ENCODE results near the gene KIF25.
A peak's percentile ranks its signal among the peaks of the same experiment; 100 is the strongest.

KIF25 gene

GRCh38 chr6:168049277-168049676 lies 51.8 kb downstream of the KIF25 start:
- H3K18ac ChIP-seq (ENCODE audit: low read length) = no peak overlapping the region
- no peaks in the 10 kb centered on the region for H3K4me1 ChIP-seq (ENCODE audit: control insufficient read depth, low read depth, low read length)
- H3K23ac ChIP-seq (ENCODE audit: low read length) = no peak overlapping the region
- no CpG with 5 or more reads among the region's 20 CpGs for WGBS (ENCODE audit: extremely low coverage, insufficient coverage, low lambda C conversion rate)
- H3K56ac ChIP-seq (ENCODE audit: low read length) = peak overlapping the region; percentile 3
- no peak overlapping the region for H3K27ac ChIP-seq (ENCODE audit: low read depth, low read length)
- no peak for DNase-seq
- no peak overlapping the region for H2BK15ac ChIP-seq (replicated peaks; ENCODE audit: low read depth)
- no peak overlapping the region for H2AK5ac ChIP-seq (ENCODE audit: low read length)
- H3K9ac ChIP-seq (ENCODE audit: low read length) = no peak overlapping the region
- H3K27me3 ChIP-seq (ENCODE audit: insufficient read depth, low read length, poor library complexity) = no peaks in the 10 kb centered on the region
- no peak overlapping the region for H4K5ac ChIP-seq (ENCODE audit: low read length)
- H2BK5ac ChIP-seq (ENCODE audit: low read length) = no peak overlapping the region
- H3K4me2 ChIP-seq (ENCODE audit: low read length) = no peak overlapping the region
- no peaks in the 10 kb centered on the region for H3K36me3 ChIP-seq (ENCODE audit: control insufficient read depth, insufficient read depth, low read length)
- no peak overlapping the region for H2BK120ac ChIP-seq (ENCODE audit: low read depth, low read length)
- no peak overlapping the region for H3K4ac ChIP-seq (ENCODE audit: low read depth, low read length)
- no peak overlapping the region for H4K8ac ChIP-seq (ENCODE audit: low read depth, low read length)
- no peak overlapping the region for H3K4me3 ChIP-seq (ENCODE audit: low read length)
- H3K79me1 ChIP-seq (ENCODE audit: low read length) = no peaks in the 10 kb centered on the region
- H3K79me2 ChIP-seq (ENCODE audit: control insufficient read depth, insufficient read depth, low read length) = no peaks in the 10 kb centered on the region

GRCh38 chr6:168049706-168050224 lies 52.3 kb downstream of the KIF25 start:
- H2AK5ac ChIP-seq (ENCODE audit: low read length) = no peak overlapping the region
- no peaks in the 10 kb centered on the region for H3K79me1 ChIP-seq (ENCODE audit: low read length)
- H3K4me2 ChIP-seq (ENCODE audit: low read length) = no peak overlapping the region
- no peaks in the 10 kb centered on the region for H3K36me3 ChIP-seq (ENCODE audit: control insufficient read depth, insufficient read depth, low read length)
- no peak overlapping the region for H3K27ac ChIP-seq (ENCODE audit: low read depth, low read length)
- DNase-seq = no peak
- peak overlapping the region; percentile 5 for H3K56ac ChIP-seq (ENCODE audit: low read length)
- no peak overlapping the region for H4K5ac ChIP-seq (ENCODE audit: low read length)
- H3K9ac ChIP-seq (ENCODE audit: low read length) = no peak overlapping the region
- no peaks in the 10 kb centered on the region for H3K27me3 ChIP-seq (ENCODE audit: insufficient read depth, low read length, poor library complexity)
- no peak overlapping the region for H2BK5ac ChIP-seq (ENCODE audit: low read length)
- no peak overlapping the region for H3K23ac ChIP-seq (ENCODE audit: low read length)
- WGBS (ENCODE audit: extremely low coverage, insufficient coverage, low lambda C conversion rate) = no CpG with 5 or more reads among the region's 21 CpGs
- no peak overlapping the region for H2BK120ac ChIP-seq (ENCODE audit: low read depth, low read length)
- no peak overlapping the region for H3K4ac ChIP-seq (ENCODE audit: low read depth, low read length)
- no peak overlapping the region for H4K8ac ChIP-seq (ENCODE audit: low read depth, low read length)
- no peak overlapping the region for H2BK15ac ChIP-seq (replicated peaks; ENCODE audit: low read depth)
- H3K4me1 ChIP-seq (ENCODE audit: control insufficient read depth, low read depth, low read length) = no peaks in the 10 kb centered on the region
- no peak overlapping the region for H3K4me3 ChIP-seq (ENCODE audit: low read length)
- H3K18ac ChIP-seq (ENCODE audit: low read length) = no peak overlapping the region
- H3K79me2 ChIP-seq (ENCODE audit: control insufficient read depth, insufficient read depth, low read length) = no peaks in the 10 kb centered on the region

GRCh38 chr6:168050225-168050880 lies 52.9 kb downstream of the KIF25 start:
- H3K9ac ChIP-seq (ENCODE audit: low read length) = no peak overlapping the region
- H3K4me2 ChIP-seq (ENCODE audit: low read length) = no peak overlapping the region
- H3K79me1 ChIP-seq (ENCODE audit: low read length) = no peaks in the 10 kb centered on the region
- H3K56ac ChIP-seq (ENCODE audit: low read length) = peak overlapping the region; percentile 22
- H3K4me1 ChIP-seq (ENCODE audit: control insufficient read depth, low read depth, low read length) = no peaks in the 10 kb centered on the region
- H3K18ac ChIP-seq (ENCODE audit: low read length) = no peak overlapping the region
- H3K79me2 ChIP-seq (ENCODE audit: control insufficient read depth, insufficient read depth, low read length) = no peaks in the 10 kb centered on the region
- H3K4ac ChIP-seq (ENCODE audit: low read depth, low read length) = no peak overlapping the region
- no peak overlapping the region for H3K4me3 ChIP-seq (ENCODE audit: low read length)
- no peaks in the 10 kb centered on the region for H3K36me3 ChIP-seq (ENCODE audit: control insufficient read depth, insufficient read depth, low read length)
- H2BK5ac ChIP-seq (ENCODE audit: low read length) = no peak overlapping the region
- no peak overlapping the region for H4K8ac ChIP-seq (ENCODE audit: low read depth, low read length)
- no peak for DNase-seq
- H3K27ac ChIP-seq (ENCODE audit: low read depth, low read length) = no peak overlapping the region
- H2BK15ac ChIP-seq (replicated peaks; ENCODE audit: low read depth) = no peak overlapping the region
- WGBS (ENCODE audit: extremely low coverage, insufficient coverage, low lambda C conversion rate) = no CpG with 5 or more reads among the region's 27 CpGs
- H2AK5ac ChIP-seq (ENCODE audit: low read length) = no peak overlapping the region
- H2BK120ac ChIP-seq (ENCODE audit: low read depth, low read length) = no peak overlapping the region
- no peak overlapping the region for H4K5ac ChIP-seq (ENCODE audit: low read length)
- H3K23ac ChIP-seq (ENCODE audit: low read length) = no peak overlapping the region
- H3K27me3 ChIP-seq (ENCODE audit: insufficient read depth, low read length, poor library complexity) = no peaks in the 10 kb centered on the region

- Histone ChIP-seq H2AK5ac (ENCODE audit: low read length) (no peak overlapping the region), H3K56ac (ENCODE audit: low read length) (no peak overlapping the region), H4K8ac (ENCODE audit: low read depth, low read length) (no peak overlapping the region), H3K36me3 (ENCODE audit: control insufficient read depth, insufficient read depth, low read length) (no peaks in the 10 kb centered on the region), H3K27me3 (ENCODE audit: insufficient read depth, low read length, poor library complexity) (no peaks in the 10 kb centered on the region), H2BK5ac (ENCODE audit: low read length) (no peak overlapping the region), H3K4me2 (ENCODE audit: low read length) (no peak overlapping the region), H3K18ac (ENCODE audit: low read length) (no peak overlapping the region), H3K23ac (ENCODE audit: low read length) (no peak overlapping the region), H2BK15ac (replicated peaks; ENCODE audit: low read depth) (no peak overlapping the region), H3K79me2 (ENCODE audit: control insufficient read depth, insufficient read depth, low read length) (no peaks in the 10 kb centered on the region), H3K4ac (ENCODE audit: low read depth, low read length) (no peak overlapping the region), H3K79me1 (ENCODE audit: low read length) (no peaks in the 10 kb centered on the region), H3K4me1 (ENCODE audit: control insufficient read depth, low read depth, low read length) (no peaks in the 10 kb centered on the region), H3K27ac (ENCODE audit: low read depth, low read length) (no peak overlapping the region), H3K4me3 (ENCODE audit: low read length) (no peak overlapping the region), H2BK120ac (ENCODE audit: low read depth, low read length) (no peak overlapping the region), H4K5ac (ENCODE audit: low read length) (no peak overlapping the region), H3K9ac (ENCODE audit: low read length) (no peak overlapping the region)
- no CpG with 5 or more reads among the region's 23 CpGs for WGBS (ENCODE audit: extremely low coverage, insufficient coverage, low lambda C conversion rate)
- DNase-seq = peak; percentile 59
Measured at GRCh38 chr6:168050881-168051586, 53.6 kb downstream of the KIF25 start.

- no peak overlapping the region for H3K56ac ChIP-seq (ENCODE audit: low read length)
- no peak overlapping the region for H3K9ac ChIP-seq (ENCODE audit: low read length)
- H3K36me3 ChIP-seq (ENCODE audit: control insufficient read depth, insufficient read depth, low read length) = no peaks in the 10 kb centered on the region
- no peaks in the 10 kb centered on the region for H3K79me1 ChIP-seq (ENCODE audit: low read length)
- H3K79me2 ChIP-seq (ENCODE audit: control insufficient read depth, insufficient read depth, low read length) = no peaks in the 10 kb centered on the region
- H2BK15ac ChIP-seq (replicated peaks; ENCODE audit: low read depth) = no peak overlapping the region
- H3K27ac ChIP-seq (ENCODE audit: low read depth, low read length) = no peak overlapping the region
- H3K18ac ChIP-seq (ENCODE audit: low read length) = no peak overlapping the region
- no peak overlapping the region for H3K4ac ChIP-seq (ENCODE audit: low read depth, low read length)
- H2BK5ac ChIP-seq (ENCODE audit: low read length) = no peak overlapping the region
- no peak overlapping the region for H3K4me3 ChIP-seq (ENCODE audit: low read length)
- no peak overlapping the region for H4K8ac ChIP-seq (ENCODE audit: low read depth, low read length)
- H4K5ac ChIP-seq (ENCODE audit: low read length) = no peak overlapping the region
- DNase-seq = no peak
- no peaks in the 10 kb centered on the region for H3K4me1 ChIP-seq (ENCODE audit: control insufficient read depth, low read depth, low read length)
- H2BK120ac ChIP-seq (ENCODE audit: low read depth, low read length) = no peak overlapping the region
- WGBS (ENCODE audit: extremely low coverage, insufficient coverage, low lambda C conversion rate) = no CpG with 5 or more reads among the region's 9 CpGs
- H2AK5ac ChIP-seq (ENCODE audit: low read length) = no peak overlapping the region
- no peak overlapping the region for H3K23ac ChIP-seq (ENCODE audit: low read length)
- H3K27me3 ChIP-seq (ENCODE audit: insufficient read depth, low read length, poor library complexity) = no peaks in the 10 kb centered on the region
- no peak overlapping the region for H3K4me2 ChIP-seq (ENCODE audit: low read length)
Measured at GRCh38 chr6:168051648-168052047, 54.2 kb downstream of the KIF25 start.

All from mesendoderm (in vitro differentiated cells).